EL (cell line): Measurements from ENCODE around the gene JOSD1.

Experiments used
- DNase-seq: peaks from one replicate; pipeline ENCODE4 v3.0.0-alpha.2; 2016

The JOSD1 gene

DNA sequence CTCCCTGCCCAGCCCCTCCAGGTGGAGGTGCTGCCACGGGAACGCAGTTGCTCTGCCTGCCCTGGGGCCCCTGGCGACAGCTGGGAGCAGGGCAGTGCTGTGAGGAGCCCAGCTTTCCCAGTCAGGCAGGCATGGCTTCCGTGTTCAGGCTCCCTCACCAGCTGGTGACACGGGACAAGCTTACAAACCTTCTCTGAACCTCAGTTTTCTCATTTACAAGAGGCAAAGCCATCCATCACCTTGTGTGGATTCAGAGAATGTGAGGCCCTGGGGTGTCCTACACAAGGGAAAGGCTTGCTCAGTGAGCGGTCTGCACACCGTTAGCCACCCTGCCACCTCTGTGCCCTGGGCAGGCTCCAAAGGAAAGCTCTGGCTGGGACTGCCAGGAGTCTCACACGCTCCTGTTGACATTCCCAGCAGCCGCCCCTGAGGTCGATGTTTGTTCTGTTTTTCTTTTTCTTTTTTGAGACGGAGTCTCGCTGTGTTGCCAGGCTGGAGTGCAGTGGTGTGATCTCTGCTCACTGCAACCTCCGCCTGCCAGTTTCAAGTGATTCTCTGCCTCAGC is 31.6 kb upstream of the JOSD1 start:
- no peak for DNase-seq

DNA sequence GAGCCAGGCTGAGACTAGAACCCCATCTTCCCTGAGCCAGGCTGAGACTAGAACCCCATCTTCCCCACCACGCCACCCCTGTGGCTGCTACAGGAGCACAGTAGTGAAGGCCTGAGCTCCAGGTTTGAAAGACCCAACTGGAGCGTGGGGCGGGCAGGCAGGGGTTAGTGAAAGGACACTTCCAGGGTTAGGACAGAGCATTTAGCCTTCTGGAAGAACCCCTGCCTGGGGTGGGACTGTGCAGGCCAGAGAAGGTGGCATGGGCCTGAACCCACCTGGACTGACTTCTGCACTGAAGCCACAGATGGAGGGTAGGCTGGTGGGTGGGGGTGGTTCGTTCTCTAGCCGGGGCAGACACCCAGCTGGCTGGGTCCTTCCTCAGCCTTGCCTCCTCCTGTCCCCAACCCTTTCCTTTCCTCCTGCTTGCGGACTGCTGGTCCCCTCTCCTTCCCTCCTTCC is 31.0 kb upstream of the JOSD1 start:
- no peak for DNase-seq

DNA sequence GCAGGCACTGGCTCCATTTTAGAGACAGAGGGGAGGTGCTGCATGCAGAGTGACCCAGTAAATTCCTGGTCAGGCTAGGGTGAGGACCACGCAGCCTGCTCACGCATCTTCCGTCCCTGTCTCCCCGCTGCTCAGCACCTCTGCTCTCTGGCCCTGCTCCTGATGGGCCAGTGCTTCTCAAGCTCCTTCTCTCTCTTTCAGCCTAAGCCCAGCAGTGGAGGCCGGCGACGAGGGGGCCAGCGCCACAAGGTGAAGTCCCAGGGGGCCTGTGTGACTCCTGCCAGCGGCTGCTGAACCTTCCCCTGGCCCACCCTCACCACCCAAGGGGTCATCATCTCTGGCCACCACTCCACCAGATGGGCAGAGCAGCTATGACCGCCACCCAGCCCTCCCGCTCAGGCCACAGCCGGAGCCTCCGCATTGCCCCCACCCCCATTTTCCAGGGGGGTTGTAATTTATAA is 29.7 kb upstream of the JOSD1 start:
- DNase-seq, result no peak

GRCh38 chr22:38729946-38730345 is 29.2 kb upstream of the JOSD1 start:
- DNase-seq, result no peak

GRCh38 chr22:38728871-38729796 is 28.4 kb upstream of the JOSD1 start:
- DNase-seq, result no peak

DNA sequence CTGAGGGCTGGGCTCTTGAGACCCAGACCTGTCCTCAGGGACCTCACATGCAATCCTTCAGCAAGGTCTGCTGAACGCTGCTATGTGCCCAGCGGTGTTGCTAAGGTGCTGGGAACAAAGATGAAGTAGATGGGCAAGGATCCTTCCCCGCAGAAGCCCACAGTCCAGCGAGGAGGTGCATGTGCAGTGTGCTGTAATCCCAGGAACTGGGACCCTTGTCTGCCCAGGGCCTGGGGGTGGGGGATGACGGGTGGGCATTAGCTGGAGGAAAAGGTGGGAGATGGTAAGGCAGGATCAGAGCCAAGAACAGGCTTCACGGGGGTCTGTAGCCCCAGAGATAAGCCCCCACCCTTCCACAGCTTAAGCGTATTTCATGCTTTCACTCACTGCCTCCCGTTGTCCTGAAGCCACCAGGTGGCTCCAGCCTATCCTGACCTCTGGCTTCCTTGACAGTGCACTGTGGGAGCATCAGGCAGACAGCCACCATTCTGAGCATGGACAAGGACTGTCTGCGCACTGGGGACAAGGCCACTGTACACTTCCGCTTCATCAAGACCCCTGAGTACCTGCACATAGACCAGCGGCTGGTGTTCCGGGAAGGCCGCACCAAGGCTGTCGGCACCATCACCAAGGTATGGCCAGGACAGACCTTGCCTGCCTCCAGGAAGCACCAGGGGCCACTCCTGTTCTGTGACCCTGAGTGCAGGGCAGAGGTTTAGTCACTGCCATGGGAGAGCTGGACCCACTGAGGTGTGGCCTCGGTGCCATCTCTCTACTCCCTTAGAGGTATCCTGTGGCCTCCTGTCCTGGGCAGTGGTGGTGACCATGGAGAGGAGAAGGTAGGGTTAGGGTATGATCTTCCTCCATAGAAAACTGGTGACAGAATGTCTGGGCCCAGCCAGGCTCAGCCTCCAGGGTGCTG is 27.0 kb upstream of the JOSD1 start:
- DNase-seq, result no peak

GRCh38 chr22:38727123-38727522 is 26.4 kb upstream of the JOSD1 start:
- no peak for DNase-seq

- no peak for DNase-seq
These were observed 25.3 kb upstream of the JOSD1 start for GRCh38 chr22:38725900-38726655.

DNA sequence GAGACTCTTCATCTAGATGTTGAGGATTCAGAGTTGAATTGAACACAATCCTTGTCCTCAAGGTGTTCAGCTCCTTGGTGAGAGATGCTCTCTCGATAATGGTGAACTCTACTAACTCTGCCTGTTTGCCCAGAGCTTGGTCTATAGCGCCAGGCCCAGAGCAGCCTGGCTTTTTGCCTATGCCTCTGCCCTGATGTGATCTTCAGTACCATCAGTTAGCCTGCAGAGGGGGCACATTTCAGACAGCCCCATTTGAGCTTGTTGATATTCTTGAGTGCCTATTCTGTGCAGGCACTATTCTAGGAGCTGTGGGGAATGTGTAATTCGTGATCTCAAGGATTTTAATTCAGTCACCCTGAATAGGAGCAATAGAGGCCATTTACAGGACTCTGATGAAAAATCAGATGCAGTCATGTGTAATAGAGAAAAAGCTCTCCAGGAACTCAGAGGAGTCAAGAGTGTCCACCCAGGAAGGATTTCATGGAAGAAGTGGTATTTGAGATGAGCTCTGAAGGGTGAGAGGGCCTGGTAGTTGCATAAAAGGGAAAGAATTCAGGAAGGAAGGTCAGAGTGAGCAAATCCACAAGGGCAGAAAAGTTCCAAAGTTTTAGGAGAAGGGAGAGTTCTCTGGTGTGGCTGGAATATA is 24.3 kb upstream of the JOSD1 start:
- DNase-seq, result peak; percentile 44

- DNase-seq, result no peak
These were observed 23.4 kb upstream of the JOSD1 start for GRCh38 chr22:38724176-38724575.

DNA sequence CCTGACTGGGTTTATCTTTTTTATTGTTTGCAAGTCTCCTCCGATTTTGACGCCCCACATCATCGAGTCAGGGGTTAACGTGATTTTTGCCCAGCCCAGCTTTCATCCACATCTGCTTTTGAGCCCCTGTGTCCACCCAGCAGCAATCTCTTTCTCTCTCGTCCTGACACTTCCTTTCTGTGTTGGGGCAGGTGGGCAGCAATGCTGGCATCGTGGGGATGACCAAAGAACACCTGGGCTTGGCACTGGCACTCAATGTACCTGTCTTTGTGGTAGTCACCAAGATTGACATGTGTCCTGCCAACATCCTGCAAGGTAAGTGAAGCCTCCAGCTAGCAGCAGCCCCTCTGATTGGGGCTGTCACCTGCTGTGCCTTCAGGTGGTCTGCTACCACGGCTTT is 20.8 kb upstream of the JOSD1 start:
- no peak for DNase-seq

DNA sequence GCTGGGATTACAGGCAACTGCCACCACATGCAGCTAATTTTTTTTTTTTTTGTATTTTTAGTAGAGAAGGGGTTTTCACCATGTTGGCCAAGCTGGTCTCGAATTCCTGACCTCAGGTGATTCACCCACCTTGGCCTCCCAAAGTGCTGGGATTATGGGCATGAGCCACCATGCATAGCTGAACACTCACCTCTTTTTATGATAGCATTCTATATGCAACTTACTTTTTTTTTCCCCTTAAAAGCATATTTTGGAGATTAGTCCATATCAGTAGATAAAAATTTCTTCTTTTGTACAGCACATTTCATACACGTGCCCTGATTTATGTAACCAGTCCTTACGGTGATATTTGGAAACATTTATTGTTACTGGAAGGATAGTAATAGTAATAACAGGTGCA is 19.6 kb upstream of the JOSD1 start:
- no peak for DNase-seq

DNA sequence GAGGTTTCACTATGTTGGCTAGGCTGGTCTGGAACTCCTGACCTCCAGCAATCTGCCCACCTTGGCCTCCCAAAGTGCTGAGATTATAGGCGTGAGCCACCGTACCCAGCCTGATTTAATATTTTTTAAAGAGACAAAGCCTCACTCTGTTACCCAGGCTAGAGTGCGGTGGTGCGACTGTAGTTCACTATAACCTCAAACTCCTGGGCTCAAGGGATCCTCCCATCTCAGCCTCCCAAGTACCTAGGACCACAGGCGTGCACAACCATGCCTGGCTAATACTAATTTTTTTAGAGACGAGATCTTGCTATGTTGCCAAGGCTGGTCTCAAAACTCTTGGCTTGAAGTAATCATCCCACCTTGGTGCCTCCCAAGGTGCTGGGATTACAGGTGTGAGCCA is 18.5 kb upstream of the JOSD1 start:
- no peak for DNase-seq

- peak; percentile 91 for DNase-seq
These were observed 17.7 kb upstream of the JOSD1 start for GRCh38 chr22:38718414-38718813.

DNA sequence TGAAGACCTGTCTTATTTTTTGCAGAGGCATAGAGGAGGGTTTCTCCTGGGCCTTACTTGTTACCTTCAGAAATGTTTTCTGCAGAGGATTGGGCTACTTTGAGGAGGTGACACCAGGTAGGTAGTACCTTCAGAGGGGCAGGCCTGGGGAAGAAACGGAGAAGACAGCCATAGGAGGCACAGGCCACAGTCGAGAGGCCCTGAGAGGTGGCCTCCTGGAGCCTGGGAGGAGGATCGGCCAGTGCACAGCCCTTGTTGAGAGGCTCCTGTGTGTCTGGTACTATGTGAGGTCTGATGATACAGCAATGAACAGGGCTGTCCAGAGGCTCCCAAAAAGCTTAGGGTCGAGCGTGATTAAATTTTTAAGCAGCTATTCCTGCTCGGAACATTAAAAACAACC is 16.5 kb upstream of the JOSD1 start:
- DNase-seq, result no peak

DNA sequence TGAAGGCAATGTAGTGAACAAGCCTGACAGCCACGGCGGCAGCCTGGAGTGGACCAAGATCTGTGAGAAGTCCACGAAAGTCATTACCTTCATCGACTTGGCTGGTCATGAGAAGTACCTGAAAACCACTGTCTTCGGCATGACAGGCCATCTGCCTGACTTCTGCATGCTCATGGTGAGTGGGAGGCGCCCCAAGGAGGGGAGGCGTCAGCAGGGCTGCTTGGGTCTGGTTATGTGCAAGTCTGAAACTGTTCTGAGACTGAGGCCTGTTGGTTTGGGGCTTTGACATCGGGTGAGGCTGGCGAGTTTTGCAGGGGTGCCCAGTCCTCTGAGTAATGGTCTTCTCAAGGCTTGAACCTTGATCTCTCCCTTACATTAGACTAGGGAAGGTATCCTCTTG is 16.1 kb upstream of the JOSD1 start:
- no peak for DNase-seq

DNA sequence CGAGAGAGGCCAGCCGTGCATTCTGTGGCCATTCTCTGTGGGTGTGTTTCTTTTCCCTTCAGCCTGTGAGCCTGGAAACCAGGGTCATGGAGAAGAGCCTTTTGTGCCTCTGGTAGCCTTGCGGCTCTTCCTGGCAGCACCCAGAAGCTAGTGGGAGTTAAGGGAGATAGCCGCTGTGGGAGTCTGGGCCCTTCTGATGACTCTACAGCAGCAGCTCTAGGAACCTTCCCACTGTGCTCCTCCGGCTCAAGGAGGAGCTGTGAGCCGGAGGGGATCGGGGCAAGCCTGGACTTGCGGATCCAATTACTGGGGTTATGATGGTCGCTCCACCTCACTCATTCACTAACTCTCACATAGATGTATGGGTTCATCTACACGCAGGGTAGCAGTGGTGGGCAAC is 15.5 kb upstream of the JOSD1 start:
- DNase-seq, result no peak

DNA sequence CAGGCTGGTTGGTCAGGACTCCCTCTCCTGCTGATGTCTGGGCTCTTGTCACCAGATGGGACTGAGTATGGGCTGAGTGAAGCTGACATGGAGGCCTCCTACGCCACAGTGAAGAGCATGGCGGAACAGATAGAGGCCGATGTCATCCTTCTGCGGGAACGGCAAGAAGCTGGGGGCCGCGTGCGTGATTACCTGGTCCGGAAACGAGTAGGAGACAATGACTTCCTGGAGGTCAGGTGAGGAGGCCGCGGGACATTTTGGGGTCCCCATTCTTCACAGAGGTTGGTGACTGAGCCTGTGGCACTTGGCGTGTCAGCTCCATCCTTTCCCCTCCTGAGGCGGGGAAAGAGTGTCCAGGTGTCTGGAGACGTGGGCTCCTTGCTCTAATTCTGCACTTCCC is 15.1 kb upstream of the JOSD1 start:
- DNase-seq, result no peak

DNA sequence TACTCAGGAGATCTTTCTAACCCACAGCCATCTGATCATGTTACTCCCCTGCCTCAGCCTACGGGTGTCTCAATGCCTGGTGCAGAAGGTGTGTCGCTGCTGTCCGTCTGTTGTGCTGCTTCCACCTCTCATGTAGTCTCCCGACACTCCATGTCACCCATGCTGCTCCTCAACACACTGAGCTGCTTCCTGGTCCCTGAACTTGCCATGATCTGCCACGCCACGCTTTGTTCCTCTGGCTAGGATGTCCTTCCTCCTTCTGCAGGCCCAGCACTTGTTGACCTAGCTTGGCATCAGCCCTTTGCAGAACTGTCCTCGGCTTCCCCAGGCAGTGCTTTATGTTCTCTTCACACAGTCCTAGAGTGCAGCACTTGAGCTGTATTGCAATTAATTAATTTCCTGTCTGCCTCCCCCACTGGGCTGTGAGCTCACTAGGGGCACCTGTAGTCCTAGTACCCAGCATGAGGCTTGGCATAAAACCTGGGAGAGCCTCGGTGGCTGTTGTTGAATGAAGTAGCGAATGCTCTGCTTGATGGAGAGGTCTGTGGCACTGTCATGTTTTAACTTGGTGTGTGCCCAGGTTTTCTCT is 14.5 kb upstream of the JOSD1 start:
- no peak for DNase-seq

GRCh38 chr22:38713921-38714320 is 13.2 kb upstream of the JOSD1 start:
- no peak for DNase-seq

- DNase-seq, result no peak
These were observed 11.9 kb upstream of the JOSD1 start for GRCh38 chr22:38712486-38713207.
